Measurements from ENCODE around the gene SETX.

The SETX gene

GRCh38 chr9:132211570-132211969 is 143.2 kb downstream of the SETX start:
- DNase-seq, result no peak
